HG02798 (cell line): ENCODE results near the gene PLXNC1.

Source experiments
- ATAC-seq: cut with Tn5 transposase; IDR thresholded peaks from one replicate; pipeline ENCODE4 v1.9.1; 2021; ENCODE audit warnings: mild to moderate bottlenecking; ENCODE audit not compliant: unreplicated experiment, poor library complexity

PLXNC1 gene

GRCh38 chr12:94133964-94134795 is 14.2 kb upstream of the PLXNC1 start:
- peak; percentile 76 for ATAC-seq

DNA sequence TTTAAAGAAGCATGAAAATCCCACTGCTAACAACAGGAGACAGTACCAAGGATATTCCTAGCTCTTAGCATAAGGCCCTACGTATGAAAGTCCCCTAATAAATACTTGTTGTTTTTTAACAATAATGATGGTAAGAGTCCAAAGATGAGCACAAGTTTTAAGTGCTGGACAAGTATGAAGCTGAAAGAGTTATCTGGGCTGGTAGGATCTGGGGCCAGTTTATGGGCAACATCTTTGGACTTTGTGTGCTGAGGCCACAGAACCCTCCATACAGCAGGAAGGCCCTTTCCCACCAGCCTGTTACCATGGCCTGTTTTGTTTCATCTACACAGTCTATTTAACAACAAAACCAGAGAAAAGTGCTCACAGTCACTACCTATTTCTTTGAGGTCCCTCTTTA is 12.5 kb upstream of the PLXNC1 start:
- no peak for ATAC-seq

DNA sequence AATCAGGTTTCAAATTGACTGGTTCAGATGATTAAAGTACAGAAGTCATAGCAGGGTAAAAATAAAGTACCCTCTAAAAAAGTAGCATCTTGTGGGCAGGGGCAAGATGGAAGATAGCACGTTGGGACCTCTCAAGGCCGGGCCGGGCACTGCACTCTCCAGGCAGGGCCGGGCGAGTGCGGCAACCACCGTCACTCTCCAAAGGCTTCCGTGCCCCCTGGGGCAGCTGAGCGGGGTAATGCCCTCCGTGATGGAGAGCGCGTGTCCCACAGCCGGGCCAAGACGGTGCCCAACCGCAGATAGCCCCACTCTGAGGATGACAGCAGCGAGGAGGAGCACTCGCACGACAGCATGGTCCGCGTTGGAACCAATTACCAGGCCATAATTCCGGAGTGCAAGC is 8.6 kb upstream of the PLXNC1 start:
- no peak for ATAC-seq

DNA sequence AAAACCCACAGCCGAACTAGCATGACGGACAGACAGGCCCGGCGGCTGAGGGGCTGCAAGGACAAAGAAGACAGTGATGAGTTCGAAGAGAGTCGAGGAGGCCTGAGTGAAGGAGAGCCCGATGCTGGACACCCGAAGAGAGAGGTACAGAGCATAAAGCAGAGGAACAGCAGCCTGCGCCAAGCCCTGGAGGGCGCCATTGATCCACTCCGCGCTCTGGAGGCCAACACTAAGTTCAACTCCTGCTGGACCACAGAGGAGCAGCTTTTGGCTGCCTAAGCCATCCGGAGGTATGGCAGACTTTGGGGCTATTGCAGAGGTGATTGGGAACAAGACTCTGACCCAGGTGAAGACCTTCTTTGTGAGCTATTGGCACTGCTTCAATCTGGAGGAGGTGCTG is 7.8 kb upstream of the PLXNC1 start:
- no peak for ATAC-seq

- no peak for ATAC-seq
Measured at GRCh38 chr12:94141004-94141764, 7.2 kb upstream of the PLXNC1 start.

DNA sequence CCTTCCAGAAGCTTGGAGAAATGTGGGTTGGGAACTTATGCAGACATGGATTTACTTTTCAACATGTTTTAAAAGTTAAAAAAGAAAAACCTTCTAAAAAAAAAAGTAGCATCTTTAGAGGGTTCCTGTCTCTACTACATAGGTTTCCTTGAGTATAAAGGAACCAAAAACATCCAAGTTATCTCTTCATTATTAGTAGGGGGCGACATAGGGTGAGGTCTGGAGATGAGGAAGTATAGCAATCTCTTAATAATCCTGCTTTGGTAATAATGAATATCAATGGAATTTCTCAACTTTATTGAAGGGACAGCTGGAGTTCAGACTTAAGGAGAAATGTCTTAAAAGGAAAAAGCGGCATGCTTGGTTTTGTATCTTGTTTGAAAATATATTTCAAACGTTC is 6.5 kb upstream of the PLXNC1 start:
- ATAC-seq = no peak

DNA sequence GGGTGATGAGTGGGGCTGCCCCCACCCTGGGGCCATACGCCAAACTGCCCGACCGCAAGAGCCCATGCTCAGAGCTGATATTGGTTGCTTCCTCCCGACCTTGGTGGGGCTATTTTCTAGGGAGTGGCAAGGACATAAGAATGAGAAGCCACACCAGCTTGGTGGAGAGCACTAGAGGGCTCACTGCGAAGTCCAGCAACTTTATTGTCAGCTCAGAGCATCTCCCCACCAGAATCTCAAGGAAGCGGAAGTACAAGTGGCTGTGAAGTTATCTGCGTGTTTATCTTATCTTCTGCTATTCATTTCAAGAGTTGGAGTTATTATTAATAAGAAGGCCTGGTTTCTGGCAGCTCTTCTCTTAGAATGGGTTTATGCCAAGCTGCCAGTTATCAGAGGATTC is 4.9 kb upstream of the PLXNC1 start:
- no peak for ATAC-seq

DNA sequence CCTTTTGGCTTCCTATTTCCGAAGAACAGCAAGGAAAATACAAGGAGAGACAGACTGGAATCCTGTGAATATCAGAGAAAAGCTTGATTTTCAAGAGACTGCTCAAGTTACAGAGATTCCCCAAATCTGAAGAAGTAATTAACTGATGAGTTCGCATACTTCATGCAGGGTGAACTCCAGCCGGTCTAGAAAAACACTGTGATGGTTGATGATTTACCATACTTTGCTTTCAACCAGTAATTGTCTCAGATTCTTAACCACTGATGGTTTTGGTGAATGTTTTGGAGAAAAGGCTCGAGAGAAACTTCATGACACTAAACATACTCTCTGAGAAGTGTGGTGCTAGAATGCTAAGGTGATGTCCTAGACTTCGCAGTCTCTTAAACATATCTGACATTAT is 4.4 kb upstream of the PLXNC1 start:
- no peak for ATAC-seq

GRCh38 chr12:94144781-94145180 is 3.6 kb upstream of the PLXNC1 start:
- no peak for ATAC-seq

DNA sequence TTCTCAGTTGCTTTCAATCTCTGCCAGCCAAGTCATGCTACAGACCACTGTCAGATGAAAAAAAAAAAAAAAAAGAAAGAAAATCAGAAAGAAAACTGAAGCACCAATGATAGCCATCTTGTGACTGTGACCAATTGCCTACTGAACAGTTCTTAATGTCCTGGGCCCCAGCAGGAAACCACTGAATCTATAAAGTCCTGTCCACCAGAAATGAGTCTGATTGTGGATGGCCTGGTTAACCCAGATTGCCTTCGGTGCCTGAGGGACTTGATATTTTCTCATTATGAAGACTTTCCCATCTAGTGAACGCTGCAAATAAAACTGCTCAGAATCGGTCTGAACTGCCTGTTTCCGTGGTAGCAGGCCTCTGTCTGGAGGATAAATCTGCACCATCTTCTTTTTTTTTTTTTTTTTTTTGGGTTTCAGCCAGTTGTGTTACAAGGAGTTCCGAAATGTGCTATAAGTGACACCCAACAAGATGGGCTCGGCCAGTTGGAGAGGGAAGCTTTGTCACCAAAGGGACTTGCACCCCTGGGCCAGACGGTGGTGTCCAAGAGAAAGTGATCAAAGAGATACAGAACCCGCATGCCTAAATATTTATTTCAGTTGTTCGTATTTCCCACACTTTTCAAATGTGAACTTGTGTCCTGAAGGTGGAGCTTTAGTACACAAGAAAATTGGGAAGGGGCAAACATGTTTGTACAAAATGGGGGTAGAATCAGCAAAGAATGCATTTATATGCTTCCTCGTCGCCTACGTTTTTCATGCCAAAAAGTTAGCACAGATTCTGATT is 3.0 kb upstream of the PLXNC1 start:
- no peak for ATAC-seq

GRCh38 chr12:94146166-94146936 is 2.0 kb upstream of the PLXNC1 start:
- no peak for ATAC-seq

GRCh38 chr12:94147387-94147990 is 888 bp upstream of the PLXNC1 start:
- no peak for ATAC-seq

DNA sequence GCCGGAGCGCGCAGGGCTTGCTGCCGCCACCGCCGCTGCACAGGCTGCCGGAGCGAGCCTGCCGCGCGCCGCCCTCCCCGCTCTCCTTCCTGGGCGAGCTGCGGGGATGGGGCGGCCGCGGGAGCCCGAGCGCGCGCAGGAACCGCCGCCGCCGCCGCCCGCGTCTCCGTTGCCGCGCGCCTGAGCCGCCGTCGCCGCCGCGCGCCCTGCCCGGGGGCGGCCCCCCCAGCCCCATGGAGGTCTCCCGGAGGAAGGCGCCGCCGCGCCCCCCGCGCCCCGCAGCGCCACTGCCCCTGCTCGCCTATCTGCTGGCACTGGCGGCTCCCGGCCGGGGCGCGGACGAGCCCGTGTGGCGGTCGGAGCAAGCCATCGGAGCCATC is 352 bp downstream of the PLXNC1 start:
- no peak for ATAC-seq

- ATAC-seq = peak; percentile 34
Measured at GRCh38 chr12:94149119-94149780, 873 bp downstream of the PLXNC1 start.

GRCh38 chr12:94149781-94150239 is 1.4 kb downstream of the PLXNC1 start:
- ATAC-seq = peak; percentile 1

DNA sequence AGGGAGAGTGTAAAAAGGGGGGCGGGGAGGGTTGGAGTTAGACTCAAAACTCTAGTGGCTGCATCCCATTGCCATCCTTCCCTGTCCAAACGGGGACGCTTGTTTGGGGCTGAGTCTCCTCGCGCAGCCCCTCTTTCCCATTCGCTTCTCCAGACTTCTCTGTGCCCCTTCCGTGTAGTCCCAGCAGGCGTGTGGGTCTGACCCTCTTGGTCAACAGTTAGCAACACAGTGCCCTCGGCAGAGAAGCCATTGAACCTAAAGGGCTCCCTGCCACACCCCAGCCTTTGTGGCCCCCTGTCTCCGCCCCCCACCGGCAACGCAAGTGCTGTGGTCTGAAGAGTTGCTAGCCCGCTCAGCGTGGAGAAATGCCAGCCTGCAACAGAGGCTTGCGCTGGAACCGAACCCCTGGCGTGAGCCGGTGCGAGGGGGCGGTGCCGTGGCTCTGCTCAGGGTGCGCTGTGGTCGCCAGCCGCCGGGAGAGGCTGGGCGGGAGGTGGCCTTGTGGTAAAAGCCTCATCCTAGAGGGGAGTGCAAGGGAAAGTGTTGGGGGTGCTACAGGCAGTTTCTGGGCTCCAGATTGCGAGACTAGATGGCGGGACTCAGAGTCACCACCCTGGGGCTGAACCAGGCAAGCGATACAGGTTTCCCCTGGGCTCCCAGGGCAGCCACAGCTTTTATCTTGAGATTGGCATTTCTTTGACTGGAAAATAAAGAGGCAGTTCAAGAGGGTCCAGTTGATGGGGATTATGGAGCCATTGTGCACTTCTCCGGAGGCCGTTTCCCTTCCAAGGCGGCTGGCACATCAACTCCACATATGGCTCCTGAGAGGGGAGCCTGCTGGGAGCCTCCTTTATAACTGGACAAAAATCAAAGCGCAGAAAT is 2.1 kb downstream of the PLXNC1 start:
- ATAC-seq = no peak

- ATAC-seq = no peak
Measured at GRCh38 chr12:94151582-94151981, 3.2 kb downstream of the PLXNC1 start.
